PC-9 (cell line): ENCODE data around the gene PRIMA1. TPM values are rescaled to one million over a fixed set of nuclear protein-coding genes. Genes with fewer than 3 reads are reported as not detected.

ENCODE experiments used
- BruUV-seq: library from RNA; stranded (reverse); fragments of 400-500 nt; replicated peaks from 2 replicates; lab custom pipeline; 2021; lab: Mats Ljungman, UMichigan
- CTCF ChIA-PET: fragments of 300-600 bp; sonication (Branson Sonifier 250); formaldehyde crosslinking; loops from one replicate; lab custom pipeline; 2022; ENCODE audit warnings: antibody characterized with exemption; lab: Charles Lee
- POLR2A ChIA-PET: fragments of 300-600 bp; sonication (Branson Sonifier 250); formaldehyde crosslinking; loops from one replicate; lab custom pipeline; 2022; ENCODE audit warnings: antibody characterized with exemption; ENCODE audit not compliant: unreplicated experiment; lab: Charles Lee
- DNase-seq, 2 experiments: peaks; one replicate each; pipeline versions ENCODE4 v3.0.0 to v3.0.0-alpha.2; 2015 to 2022; ENCODE audit warnings: mixed read lengths in 1 of 2
- H2AFZ ChIP-seq: fragments of 200-600 bp; sonication (generic); 2 replicates; pipeline ENCODE4 v1.8.1; 2017; ENCODE audit warnings: antibody characterized with exemption
- H3F3A ChIP-seq: fragments of 200-600 bp; sonication (generic); 2 replicates; pipeline ENCODE4 v1.8.1; 2017; ENCODE audit warnings: antibody characterized with exemption, mild to moderate bottlenecking, low read depth; ENCODE audit not compliant: insufficient read depth
- H3K27ac ChIP-seq: fragments of 200-600 bp; sonication (generic); 2 replicates; pipeline ENCODE4 v1.6.1; 2016; ENCODE audit warnings: mixed run types
- H3K27me3 ChIP-seq: fragments of 200-600 bp; sonication (generic); 2 replicates; pipeline ENCODE4 v1.6.1; 2016; ENCODE audit warnings: low read depth, mixed run types; ENCODE audit not compliant: insufficient read depth
- H3K36me3 ChIP-seq: fragments of 200-600 bp; sonication (generic); 2 replicates; pipeline ENCODE4 v1.6.1; 2016; ENCODE audit warnings: low read depth, mixed run types
- H3K4me1 ChIP-seq: fragments of 200-600 bp; sonication (generic); replicated peaks from 2 replicates; pipeline ENCODE4 v1.6.1; 2016; ENCODE audit warnings: mixed run types; ENCODE audit not compliant: insufficient read depth
- H3K4me2 ChIP-seq: fragments of 200-600 bp; sonication (generic); 2 replicates; pipeline ENCODE4 v1.6.1; 2017; ENCODE audit warnings: mixed run types
- H3K4me3 ChIP-seq: fragments of 200-600 bp; sonication (generic); 2 replicates; pipeline ENCODE4 v1.6.1; 2016; ENCODE audit warnings: mixed run types
- H3K79me2 ChIP-seq: fragments of 200-600 bp; sonication (generic); 2 replicates; pipeline ENCODE4 v1.6.1; 2017; ENCODE audit warnings: low read depth, mixed run types
- H3K9me2 ChIP-seq: fragments of 200-600 bp; sonication (generic); 2 replicates; pipeline ENCODE4 v1.8.1; 2017; ENCODE audit warnings: mild to moderate bottlenecking; ENCODE audit not compliant: insufficient read depth
- H3K9me3 ChIP-seq: fragments of 200-600 bp; sonication (generic); 2 replicates; pipeline ENCODE4 v1.8.1; 2016; ENCODE audit warnings: low read depth; ENCODE audit not compliant: insufficient read depth
- H4K20me1 ChIP-seq: fragments of 200-600 bp; sonication (generic); 2 replicates; pipeline ENCODE4 v1.8.1; 2017; ENCODE audit not compliant: insufficient read depth
- EZH2 ChIP-seq: fragments of 200-600 bp; sonication (generic); IDR thresholded peaks from 2 replicates; pipeline ENCODE4 v1.8.0; 2017; ENCODE audit warnings: antibody characterized with exemption, low read depth
- intact Hi-C: fragments of 100-400 bp; cut with micrococcal nuclease; formaldehyde crosslinking; loops from one replicate; pipeline ENCODE4 v1.10.0; 2022; ENCODE audit not compliant: unreplicated experiment
- total RNA-seq: library from RNA; stranded (reverse); gene quantifications from 2 replicates; pipeline ENCODE4 v1.2.3, GENCODE V29; 2021
- TF ChIP-seq, protein P1 (sequence below): fragments of 200-600 bp; sonication (generic); conservative IDR thresholded peaks from 2 replicates; pipeline ENCODE4 v1.6.1; 2017; ENCODE audit warnings: mixed run types, antibody characterized with exemption, mild to moderate bottlenecking, moderate library complexity

PRIMA1 gene
- total RNA-seq, 1 experiment from 2014 or later, result not detected

DNA sequence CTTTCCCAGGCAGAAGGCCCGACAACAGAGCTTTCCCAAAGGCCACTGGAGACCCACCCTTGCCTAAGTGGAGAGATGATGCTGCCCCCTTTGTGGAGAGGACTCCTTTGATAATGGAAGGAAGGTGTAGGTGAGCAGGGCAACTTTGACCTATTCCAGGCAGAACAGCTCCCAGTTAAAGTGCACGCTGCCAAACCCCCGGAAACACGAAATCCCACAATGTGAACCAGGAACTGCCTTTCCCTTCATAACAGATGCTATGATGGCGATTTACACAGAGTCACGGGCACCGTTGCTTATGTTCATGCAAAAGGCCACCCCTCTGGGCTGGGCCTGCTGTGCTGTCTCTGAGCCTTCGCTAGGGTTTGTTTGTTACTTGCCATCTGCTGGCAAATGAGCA lies 34.6 kb downstream of the PRIMA1 start:
- Histone ChIP-seq H3K36me3 (no peaks in the 10 kb centered on the region), H3K27me3 (peaks cover 60% of the 10 kb centered on the region), H4K20me1 (no peaks in the 10 kb centered on the region), H3K4me3 (no peak overlapping the region), H3K4me1 (no peaks in the 10 kb centered on the region), H3K79me2 (no peaks in the 10 kb centered on the region), H3K9me3 (no peaks in the 10 kb centered on the region), H2AFZ (no peak overlapping the region), H3K4me2 (no peak overlapping the region), H3F3A (no peaks in the 10 kb centered on the region), H3K27ac (no peak overlapping the region), H3K9me2 (no peaks in the 10 kb centered on the region)
- TF ChIP-seq EZH2, result no peak
- TF ChIP-seq, protein P1, sequence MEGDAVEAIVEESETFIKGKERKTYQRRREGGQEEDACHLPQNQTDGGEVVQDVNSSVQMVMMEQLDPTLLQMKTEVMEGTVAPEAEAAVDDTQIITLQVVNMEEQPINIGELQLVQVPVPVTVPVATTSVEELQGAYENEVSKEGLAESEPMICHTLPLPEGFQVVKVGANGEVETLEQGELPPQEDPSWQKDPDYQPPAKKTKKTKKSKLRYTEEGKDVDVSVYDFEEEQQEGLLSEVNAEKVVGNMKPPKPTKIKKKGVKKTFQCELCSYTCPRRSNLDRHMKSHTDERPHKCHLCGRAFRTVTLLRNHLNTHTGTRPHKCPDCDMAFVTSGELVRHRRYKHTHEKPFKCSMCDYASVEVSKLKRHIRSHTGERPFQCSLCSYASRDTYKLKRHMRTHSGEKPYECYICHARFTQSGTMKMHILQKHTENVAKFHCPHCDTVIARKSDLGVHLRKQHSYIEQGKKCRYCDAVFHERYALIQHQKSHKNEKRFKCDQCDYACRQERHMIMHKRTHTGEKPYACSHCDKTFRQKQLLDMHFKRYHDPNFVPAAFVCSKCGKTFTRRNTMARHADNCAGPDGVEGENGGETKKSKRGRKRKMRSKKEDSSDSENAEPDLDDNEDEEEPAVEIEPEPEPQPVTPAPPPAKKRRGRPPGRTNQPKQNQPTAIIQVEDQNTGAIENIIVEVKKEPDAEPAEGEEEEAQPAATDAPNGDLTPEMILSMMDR, result no peak
- DNase-seq, result no peak
- ChIA-PET POLR2A (no interaction called here), CTCF (no interaction called here)
- intact Hi-C loops, result no loop called here
- BruUV-seq, result no TSS peak

DNA sequence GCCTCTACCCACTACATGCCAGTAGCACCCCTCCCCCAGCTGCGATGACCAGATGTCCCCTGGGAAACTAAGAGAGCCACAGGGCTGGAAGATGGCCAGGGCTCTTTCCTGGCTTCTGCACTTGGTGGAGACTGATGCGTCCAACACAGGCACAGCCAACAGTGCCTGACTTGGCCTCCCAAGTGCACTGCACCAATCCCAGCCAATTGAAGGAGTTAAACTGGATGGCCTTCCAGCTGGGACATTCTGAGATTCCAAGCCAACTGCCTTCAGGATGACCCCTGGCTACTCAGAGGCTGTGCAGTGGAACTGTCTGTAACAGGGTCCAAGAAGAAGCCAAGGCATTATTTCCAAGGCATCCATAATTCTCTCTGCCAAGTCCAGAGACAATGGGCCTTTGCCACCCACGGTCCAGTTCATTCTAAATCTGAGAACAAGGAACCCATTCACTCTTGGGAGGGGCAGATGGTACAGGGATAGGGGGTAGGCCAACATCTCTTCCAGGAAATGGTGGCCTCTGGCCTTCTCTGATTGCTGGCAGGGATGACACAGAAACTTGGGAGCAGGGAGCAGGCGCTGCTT lies 35.2 kb downstream of the PRIMA1 start:
- no peak overlapping the region for H3K27ac ChIP-seq
- no peaks in the 10 kb centered on the region for H3F3A ChIP-seq
- POLR2A ChIA-PET, result no interaction called here
- H3K36me3 ChIP-seq, result no peaks in the 10 kb centered on the region
- H3K79me2 ChIP-seq, result no peaks in the 10 kb centered on the region
- no peak overlapping the region for H3K4me2 ChIP-seq
- no peak for TF ChIP-seq EZH2
- TF ChIP-seq, protein P1, result no peak
- peaks cover 66% of the 10 kb centered on the region for H3K27me3 ChIP-seq
- no peak overlapping the region for H3K4me3 ChIP-seq
- no peaks in the 10 kb centered on the region for H3K9me2 ChIP-seq
- BruUV-seq, result no TSS peak
- H3K4me1 ChIP-seq, result no peaks in the 10 kb centered on the region
- intact Hi-C loops, result no loop called here
- CTCF ChIA-PET, result no interaction called here
- H2AFZ ChIP-seq, result no peak overlapping the region
- no peaks in the 10 kb centered on the region for H4K20me1 ChIP-seq
- DNase-seq, result no peak
- H3K9me3 ChIP-seq, result no peaks in the 10 kb centered on the region

DNA sequence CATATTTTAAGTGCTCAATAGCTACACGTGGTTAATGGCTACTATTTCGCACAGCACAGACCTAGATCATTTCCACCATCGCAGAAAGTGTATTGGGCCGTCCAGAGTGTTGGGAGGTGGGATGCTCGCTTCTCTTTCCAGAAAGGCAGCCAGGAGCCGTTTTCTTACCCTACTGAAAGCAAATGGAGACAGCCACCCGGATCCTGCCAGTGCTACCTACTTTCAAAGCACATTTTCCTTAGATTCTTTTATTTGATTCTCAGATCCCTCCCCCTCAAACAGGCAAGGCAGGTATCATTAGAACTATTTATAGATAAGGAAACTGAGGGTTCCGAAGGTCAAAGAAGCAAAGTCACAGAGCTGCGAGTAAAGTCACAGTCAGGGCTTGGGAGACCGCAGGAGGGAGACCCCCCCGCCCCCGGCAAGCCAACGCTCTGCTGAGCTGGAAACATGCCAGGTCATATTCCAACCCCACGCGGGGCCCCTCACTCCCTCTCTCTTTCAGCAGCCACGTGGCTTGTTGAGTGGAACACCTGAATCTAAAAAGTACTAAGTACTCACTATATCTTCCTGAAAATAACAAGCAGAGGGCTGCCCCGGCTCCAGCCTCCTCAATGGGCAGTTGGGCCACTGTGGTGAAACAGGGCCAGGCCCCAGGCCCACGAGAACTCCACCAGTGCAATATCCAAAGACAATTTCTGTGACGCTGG lies 36.2 kb downstream of the PRIMA1 start:
- Histone ChIP-seq H3K27ac (no peak overlapping the region), H3K4me1 (no peaks in the 10 kb centered on the region), H4K20me1 (no peaks in the 10 kb centered on the region), H3K4me2 (no peak overlapping the region), H2AFZ (no peak overlapping the region), H3K36me3 (no peaks in the 10 kb centered on the region), H3K9me2 (no peaks in the 10 kb centered on the region), H3K79me2 (no peaks in the 10 kb centered on the region), H3K27me3 (peaks cover 70% of the 10 kb centered on the region), H3F3A (no peaks in the 10 kb centered on the region), H3K4me3 (no peak overlapping the region), H3K9me3 (no peaks in the 10 kb centered on the region)
- DNase-seq, result no peak
- POLR2A ChIA-PET, result no interaction called here
- CTCF ChIA-PET, result no interaction called here
- no TSS peak for BruUV-seq
- intact Hi-C loops, result no loop called here
- TF ChIP-seq, protein P1, result no peak
- TF ChIP-seq EZH2, result no peak
